ENCODE data around the gene ADAMTSL1.
"Not testable (repeated sequence)": the region's sequence is repeated elsewhere in the genome, so short reads cannot be mapped to it uniquely, and the experiment has no call there.

The ADAMTSL1 gene

DNA sequence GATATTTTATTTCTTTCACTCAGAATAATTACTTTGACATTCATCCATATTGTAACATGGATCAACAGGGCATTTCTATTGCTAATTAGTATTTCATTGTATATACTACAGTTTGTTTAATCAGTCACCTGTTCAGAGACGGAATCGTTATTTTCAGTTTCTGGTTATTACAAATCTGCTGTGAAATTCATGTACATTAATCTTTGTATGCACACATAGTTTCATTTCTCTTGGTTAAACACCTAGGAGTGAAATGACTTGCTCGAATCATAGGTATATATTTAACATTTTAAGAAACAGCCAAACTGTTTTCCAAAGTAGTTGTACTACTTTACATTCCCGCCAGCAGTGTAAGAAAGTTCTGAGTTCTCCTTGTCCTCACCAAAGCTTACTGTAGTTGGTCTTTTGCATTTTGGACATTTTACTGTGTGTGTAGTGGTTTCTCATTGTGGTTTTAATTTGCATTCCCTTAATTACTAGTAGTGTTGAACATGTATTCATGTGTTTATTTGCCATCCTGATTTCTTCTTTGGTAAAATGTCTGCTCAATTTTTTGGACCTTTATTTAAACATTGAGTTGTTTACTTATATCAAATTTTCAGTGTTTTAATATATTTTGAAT, 360.9 kb downstream of the ADAMTSL1 start:
- no peak for DNase-seq

DNA sequence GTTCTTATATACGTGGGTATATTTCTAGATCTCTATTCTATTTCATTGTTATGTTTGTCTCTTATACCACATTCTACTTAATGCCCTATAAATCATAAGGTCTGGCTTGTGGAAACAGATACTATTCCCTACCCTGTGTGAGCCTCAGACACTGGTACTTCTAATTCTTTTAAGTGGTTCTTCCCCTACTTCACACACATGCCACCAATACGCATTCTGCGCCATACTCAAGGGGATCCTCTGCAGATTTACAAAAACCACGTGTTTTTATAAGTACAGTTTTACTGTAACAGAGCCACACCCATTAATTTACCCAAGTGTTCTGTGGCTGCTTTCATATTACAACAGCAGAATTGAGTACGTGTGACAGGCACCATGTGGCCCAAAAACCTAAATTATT, 363.4 kb downstream of the ADAMTSL1 start:
- DNase-seq: no peak

DNA sequence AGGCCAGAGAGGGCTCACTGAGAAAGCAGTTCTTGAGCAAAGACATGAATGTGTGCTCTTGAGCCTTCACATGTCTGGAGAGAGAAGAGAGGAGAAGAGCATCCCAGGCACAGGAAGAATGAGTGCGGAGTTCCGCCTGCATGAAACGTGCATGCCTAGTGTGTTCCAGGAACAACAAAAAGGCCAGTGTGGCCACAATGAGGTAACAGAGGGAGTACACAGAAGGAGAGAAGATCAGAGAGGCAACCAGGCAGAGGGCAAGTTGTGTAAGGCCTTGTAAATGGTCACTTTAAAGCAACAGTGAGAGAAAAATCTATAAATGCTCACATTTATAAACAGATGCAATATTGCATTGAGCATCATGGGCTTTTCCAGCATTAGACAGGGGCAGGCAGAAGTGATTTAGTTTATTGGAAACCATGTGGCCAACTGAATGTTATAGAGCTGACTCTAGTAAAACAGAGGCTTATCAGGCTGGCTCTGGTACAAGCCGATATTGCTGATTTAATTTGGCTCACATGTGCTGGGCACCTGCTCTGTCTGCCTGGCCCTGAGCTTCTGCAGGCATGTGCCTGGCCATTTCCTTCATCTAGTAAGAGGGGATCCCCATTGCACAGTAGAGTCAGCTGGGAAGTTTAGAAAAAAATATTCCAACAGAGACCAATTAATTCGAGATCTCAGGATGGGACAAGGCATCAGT, 373.8 kb downstream of the ADAMTSL1 start:
- DNase-seq: no peak

DNA sequence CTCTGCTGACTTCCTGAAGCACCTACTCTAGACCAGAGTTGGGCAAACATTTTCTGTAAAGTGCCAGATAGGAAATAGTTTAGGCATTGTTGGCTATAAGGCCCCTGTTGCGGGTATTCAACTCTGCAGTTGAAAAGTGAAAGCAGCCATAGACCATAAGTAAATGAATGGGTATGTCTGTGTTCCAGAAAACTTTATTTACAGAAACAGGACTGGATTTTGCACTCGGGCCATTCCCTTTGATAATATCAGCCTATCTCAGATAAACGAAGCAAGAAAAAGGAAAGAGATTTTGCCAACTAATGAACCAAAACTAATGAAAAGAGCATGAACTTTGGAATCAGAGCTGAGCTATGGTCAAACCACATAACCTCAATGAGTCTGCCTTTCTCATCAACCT, 374.7 kb downstream of the ADAMTSL1 start:
- no peak for DNase-seq

DNA sequence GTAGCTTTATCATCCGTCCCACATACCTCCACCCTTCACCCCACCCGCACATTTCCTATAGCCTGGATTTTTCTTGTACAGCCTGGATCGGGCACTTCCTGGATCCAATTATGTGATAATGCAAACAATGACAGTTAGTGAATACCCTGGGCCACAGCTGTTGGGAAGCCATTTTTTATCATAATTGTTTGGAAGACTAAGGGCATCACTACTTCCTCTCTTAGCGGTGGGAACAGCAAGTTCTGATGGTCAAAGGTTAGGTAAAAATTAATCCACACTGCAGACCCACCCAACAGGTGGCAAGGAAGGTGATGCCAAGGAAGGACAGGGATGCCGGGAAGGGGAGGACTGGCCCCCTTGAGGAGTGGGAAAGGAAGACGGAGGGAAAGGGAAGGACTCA, 375.3 kb downstream of the ADAMTSL1 start:
- no peak for DNase-seq

DNA sequence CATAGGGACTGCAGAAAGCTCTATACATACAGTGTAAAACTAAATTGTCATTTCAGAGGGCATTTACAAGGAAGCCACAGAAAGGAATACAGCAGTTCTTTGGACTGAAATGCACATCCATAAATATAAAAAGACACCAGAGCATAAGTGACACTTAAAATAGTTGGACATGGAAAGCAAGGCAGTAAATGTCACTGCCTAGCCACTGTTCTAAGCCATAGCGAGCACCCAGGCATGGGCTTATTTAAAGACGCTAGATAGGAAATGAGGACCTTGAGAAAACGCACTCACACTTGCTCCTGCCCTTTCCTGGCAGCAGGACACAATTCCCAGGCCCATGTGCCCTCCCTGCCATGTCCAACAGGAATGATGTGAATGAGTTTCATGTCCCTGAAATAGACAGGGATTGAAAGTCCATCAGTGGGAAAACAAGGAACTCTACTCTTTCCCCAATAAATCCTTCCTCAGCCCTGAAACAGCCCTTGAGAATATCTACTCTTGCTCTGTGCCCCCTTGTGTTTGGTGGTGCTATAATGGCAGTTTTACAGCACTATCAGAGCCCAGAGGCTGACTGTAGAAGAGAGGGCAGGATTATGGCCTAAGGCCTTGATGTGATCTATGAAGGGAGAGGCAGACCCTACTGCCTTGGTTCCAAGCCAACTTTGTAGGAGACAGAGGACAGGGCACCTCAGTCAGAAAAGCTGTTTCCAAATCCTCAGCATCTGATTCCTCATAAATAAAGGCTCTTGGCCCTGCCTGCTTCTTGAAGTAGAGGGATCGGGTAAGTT, 376.1 kb downstream of the ADAMTSL1 start:
- DNase-seq: no peak

GRCh38 chr9:18851069-18851795, 377.3 kb downstream of the ADAMTSL1 start:
- DNase-seq: no peak

GRCh38 chr9:18855656-18856055, 381.7 kb downstream of the ADAMTSL1 start:
- DNase-seq: no peak

DNA sequence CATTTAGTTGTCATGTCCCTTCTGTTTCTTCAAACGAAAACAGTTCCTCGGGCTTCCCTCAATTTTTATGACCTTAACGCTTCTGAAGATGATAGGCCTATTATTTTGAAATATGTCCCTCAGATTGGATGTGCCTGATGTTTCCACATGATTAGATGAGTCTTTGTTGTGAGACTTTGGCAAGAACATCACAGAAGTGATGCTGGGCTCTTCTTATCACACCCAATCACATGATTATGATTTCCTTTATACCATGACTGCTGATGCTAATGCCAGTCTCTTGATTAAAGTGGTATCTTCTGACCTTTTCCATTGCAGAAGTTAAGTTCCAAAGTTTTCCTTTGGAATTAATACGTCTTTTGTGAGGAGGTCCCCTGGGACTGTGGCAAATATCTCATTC, 383.4 kb downstream of the ADAMTSL1 start:
- DNase-seq: no peak

DNA sequence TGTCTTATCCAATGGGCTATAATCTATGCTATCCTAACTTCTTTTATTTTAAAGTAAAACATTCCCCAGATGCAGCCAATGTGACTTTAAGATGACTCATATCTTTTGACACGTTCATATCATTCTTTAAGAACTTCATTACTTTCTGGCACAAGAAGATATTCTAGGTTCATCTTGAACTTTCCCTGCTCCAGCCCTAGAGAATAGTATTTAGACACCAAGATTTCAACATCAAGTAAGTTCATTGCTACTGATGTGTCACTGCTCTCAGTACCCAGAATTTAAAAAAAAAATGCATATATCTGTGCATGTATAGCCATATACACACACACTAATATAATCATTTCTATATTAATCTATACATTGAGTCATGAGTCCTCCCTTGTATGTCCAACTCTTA, 383.8 kb downstream of the ADAMTSL1 start:
- no peak for DNase-seq

- no peak for DNase-seq
Observed at GRCh38 chr9:18861609-18862544, 387.9 kb downstream of the ADAMTSL1 start.

DNA sequence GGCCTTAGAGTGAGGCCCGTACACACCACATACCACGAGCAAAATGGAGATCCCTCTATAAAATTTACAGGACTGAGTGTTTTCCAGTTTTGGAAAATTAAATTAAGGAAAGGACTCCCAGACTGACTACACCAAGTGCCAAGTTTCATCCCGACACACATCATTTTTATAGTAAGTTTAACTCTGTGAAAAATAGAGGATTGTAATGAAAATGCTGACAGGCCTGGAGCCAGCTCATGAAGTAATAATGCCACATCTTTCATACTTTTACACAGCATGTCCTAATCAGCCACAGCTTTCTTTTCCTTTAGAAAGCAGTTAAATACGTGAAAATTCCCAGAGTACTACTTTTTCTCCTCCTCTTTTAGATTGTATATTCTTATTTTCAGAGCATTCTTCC, 389.8 kb downstream of the ADAMTSL1 start:
- no peak for DNase-seq

- DNase-seq: no peak
Observed at GRCh38 chr9:18864516-18864915, 390.6 kb downstream of the ADAMTSL1 start.

DNA sequence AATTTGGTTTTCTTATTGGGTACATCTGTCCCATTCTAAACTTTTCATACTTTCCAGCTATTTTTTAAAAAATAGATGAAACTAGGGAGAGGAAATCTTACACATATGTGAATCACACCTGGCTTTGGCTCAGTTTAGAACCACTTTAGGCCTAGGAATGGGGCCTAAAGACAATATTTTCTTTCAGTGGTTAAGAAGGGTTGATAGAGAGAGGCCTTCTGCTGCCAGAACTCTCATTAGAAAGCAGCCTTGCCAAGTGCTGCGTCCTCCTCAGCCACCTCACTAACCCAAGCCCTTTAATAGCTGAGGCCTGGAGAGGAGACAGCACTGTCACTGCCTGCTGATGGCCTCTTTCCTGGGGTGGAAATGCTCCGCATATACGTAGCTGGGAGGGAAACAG, 391.6 kb downstream of the ADAMTSL1 start:
- no peak for DNase-seq

GRCh38 chr9:18866121-18866831, 392.3 kb downstream of the ADAMTSL1 start:
- DNase-seq: no peak

DNA sequence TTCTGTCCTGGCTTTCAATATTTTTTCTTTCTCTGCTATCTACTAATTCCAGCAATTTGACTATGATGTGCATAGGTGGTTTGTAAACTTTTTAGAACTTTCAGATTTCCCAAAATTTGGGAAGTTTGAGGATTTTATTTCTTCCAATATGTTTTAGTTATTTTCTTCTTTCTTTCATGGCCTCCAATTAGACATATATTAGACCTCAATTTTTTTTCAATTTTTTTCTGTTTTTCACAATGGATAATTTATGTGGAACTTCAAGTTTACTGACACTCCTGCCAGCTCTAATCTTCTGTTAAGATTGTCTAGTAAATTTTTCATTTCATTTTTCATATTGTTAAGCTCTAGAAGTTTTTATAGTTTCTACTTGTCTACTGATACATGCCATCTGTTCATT, 395.8 kb downstream of the ADAMTSL1 start:
- no peak for DNase-seq

- DNase-seq: no peak
Observed at GRCh38 chr9:18874069-18874468, 400.1 kb downstream of the ADAMTSL1 start.

DNA sequence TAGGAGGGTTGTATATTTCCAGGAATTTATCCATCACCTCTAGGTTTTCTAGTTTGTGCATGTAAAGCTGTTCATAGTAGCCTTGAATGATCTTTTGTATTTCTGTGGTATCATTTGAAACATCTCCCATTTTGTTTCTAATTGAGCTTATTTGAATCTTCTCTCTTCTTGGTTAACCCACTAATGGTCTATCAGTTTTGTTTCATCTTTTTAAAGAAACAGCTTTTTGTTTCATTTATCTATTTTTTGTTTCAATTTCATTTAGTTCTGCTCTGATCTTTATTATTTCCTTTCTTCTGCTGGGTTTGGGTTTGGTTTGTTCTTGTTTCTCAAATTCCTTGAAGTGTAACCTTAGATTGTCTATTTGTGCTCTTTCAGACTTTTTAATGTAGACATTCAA, 401.0 kb downstream of the ADAMTSL1 start:
- DNase-seq: not testable (repeated sequence)

- no peak for DNase-seq
Observed at GRCh38 chr9:18877984-18878383, 404.0 kb downstream of the ADAMTSL1 start.

DNA sequence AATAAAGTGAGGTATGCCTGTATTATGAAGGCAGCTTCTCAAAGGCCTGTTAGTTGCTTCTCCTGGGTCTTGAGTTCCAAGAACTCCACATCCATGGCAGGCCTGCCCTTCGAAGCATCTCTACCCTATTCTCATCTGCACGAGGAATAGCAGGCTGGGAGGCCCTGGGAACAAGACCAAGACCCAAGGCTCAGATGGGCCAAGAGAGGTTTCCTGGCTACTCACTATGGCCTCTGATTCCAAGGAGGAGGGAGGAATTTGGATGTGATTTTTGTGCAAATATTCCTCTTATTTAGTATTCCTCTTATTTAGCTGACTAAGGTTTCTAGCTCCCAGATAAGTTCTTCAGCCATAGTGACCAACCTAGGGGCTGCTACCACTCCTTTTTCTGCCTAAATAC, 407.8 kb downstream of the ADAMTSL1 start:
- no peak for DNase-seq

DNA sequence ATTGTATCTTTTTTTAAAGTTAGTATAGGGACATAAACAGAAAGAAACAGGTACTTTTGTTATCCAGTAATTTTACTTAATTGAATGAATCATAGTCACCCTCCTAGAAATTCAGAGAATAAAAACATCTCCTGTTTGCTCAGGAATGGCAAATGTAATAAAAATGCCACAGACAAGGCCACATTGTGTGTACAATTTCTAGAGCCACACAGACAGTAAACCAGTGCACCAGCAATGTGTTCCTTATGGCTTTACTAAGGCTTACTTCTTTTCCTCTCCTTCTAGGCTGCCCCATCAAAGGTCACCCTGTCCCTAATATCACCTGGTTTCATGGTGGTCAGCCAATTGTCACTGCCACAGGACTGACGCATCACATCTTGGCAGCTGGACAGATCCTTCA, 413.6 kb downstream of the ADAMTSL1 start:
- DNase-seq: no peak

- no peak for DNase-seq
Observed at GRCh38 chr9:18888290-18888689, 414.3 kb downstream of the ADAMTSL1 start.

Measured in activated gamma-delta T cell treated with Interleukin-2 at 50 U/mL for 16 hours (primary cell).